GM21390 (cell line): ENCODE results near the gene RRAS.
A peak's percentile ranks its signal among the peaks of the same experiment; 100 is the strongest.

ENCODE experiments used
- ATAC-seq: cut with Tn5 transposase; IDR thresholded peaks from one replicate; pipeline ENCODE4 v1.9.1; 2021; ENCODE audit not compliant: unreplicated experiment

RRAS gene

GRCh38 chr19:49596407-49596806 lies 43.5 kb downstream of the RRAS start:
- ATAC-seq: no peak

GRCh38 chr19:49595819-49596404 lies 44.0 kb downstream of the RRAS start:
- ATAC-seq: no peak

- no peak for ATAC-seq
Measured at GRCh38 chr19:49594993-49595818, 44.7 kb downstream of the RRAS start.

GRCh38 chr19:49594157-49594992 lies 45.6 kb downstream of the RRAS start:
- no peak for ATAC-seq

GRCh38 chr19:49593233-49594113 lies 46.5 kb downstream of the RRAS start:
- ATAC-seq: peak; percentile 44

GRCh38 chr19:49592486-49593232 lies 47.3 kb downstream of the RRAS start:
- no peak for ATAC-seq

GRCh38 chr19:49591731-49592485 lies 48.0 kb downstream of the RRAS start:
- ATAC-seq: no peak

GRCh38 chr19:49590971-49591730 lies 48.8 kb downstream of the RRAS start, which contains the start of gene PRR12:
PRR12 (plus strand) TSS chr19:49591182; CDS start chr19:49591655, 473 bp downstream.
- no peak for ATAC-seq

GRCh38 chr19:49590071-49590970 lies 49.6 kb downstream of the RRAS start:
- peak; percentile 60 for ATAC-seq

GRCh38 chr19:49589502-49589905 lies 50.4 kb downstream of the RRAS start:
- no peak for ATAC-seq

- ATAC-seq: no peak
Measured at GRCh38 chr19:49588365-49589122, 51.4 kb downstream of the RRAS start.

- no peak for ATAC-seq
Measured at GRCh38 chr19:49587227-49587626, 52.7 kb downstream of the RRAS start.
